Activated CD8-positive, alpha-beta memory T cell treated with anti-CD3 and anti-CD28 coated beads, Interleukin-2, amount 50 U/mL, for 4 hours (primary cell): Measurements from ENCODE around the gene ICAM1.
A peak's percentile ranks its signal among the peaks of the same experiment; 100 is the strongest.

ENCODE experiments used
- DNase-seq: peaks from one replicate; pipeline ENCODE4 v3.0.0-alpha.2; 2020

ICAM1 gene

DNA sequence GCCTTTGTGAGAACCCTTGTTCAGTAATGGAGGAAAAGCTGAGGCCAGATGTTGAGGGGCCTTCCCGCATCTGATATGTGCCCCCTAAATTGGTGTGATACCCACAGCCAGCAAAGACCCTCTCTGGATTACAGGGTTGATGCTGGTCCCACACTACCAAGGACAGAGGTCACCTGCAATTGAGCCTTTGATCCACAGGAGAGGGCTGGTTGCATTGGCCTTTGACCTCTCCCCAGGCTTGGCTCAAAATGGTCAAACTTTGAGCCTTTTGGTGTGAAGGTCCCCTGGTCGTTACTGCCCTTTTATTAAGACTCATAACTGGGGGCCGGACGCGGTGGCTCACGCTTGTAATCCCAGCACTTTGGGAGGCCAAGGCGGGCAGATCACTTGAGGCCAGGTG, 27.3 kb upstream of the ICAM1 start:
- no peak for DNase-seq

DNA sequence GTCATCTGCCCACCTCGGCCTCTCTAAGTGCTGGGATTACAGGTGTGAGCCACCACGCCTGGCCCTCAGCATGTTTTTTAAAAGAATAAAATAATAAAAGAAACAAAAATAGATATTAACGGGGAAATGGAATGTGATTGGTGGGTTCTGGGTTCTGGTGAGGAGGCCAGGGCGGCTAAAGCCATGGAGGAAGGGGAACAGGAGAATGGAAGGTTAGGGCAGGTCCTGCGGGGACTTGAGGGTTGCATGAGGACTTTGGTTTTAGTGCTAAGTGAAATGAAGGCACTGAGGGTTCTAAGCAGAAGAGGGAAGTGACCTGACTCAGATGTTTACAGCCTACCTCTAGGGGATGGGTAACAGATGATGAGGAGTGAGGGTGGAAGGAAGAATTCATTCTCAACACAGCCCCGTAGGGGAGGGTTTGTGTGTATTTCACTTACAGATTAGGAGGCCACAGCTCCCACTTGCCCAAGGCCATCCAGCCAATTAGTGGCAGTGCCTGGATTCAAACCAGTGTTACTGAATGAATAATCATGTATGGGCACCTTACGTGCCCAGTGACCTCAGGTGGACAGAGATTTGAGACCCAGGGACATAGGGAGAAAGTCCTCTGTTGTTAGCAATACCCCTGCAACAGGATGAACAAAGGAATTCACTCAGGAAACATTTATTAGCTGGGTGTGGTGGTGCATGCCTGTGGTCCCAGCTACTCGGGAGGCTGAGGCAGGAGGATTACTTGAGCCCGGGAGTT, 25.6 kb upstream of the ICAM1 start:
- DNase-seq: no peak

DNA sequence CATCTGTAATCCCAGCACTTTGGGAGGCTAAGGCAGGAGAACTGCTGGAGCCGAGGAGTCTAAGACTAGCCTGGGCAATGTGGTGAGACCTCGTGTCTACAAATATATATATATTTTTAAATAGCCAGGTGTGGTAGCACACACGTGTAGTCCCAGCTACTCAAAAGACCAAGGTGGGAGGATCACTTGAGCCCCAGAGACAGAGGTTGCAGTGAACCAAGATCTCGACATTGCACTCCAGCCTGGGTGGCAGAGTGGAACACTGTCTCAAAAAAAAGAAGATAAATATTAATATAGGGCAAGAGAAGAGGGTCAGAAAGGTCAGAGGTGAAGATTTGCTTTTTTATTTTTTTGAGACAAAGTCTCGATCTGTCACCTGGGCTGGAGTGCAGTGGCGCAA, 24.4 kb upstream of the ICAM1 start:
- no peak for DNase-seq

DNA sequence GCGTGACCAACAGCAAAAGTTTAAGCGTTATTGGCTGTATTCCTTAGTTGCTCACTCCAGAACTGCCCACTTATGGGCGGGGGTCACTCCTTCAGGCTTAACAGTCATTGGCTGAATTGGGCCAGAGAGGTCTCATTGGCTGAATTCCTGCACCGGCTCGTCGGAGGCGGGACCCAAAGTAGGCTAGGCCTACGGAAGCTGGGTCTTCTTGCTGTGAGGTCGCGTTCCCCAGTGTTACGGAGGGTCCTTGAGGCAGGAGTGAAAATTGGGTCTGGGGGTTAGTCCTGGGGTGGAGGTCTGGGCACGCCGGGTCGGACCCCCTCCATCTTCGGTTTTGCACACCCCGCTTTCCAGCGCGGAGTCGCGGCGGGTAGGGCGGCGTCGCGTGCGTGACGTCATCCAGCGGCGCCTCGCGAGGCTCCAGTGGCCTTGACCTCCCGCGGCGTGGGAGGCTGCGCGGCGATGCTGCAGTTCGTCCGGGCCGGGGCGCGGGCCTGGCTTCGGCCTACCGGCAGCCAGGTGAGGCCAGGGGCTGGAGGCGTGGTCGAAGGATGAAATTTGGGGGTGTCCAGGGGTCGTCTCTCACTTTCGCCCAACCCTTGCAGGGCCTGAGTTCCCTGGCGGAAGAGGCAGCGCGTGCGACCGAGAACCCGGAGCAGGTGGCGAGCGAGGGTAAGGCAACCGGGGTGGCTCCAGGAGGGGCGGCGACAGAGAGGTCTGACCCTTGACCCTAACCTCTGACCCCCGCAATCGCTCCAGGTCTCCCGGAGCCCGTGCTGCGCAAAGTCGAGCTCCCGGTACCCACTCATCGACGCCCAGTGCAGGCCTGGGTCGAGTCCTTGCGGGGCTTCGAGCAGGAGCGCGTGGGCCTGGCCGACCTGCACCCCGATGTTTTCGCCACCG, 18.9 kb upstream of the ICAM1 start, which contains the start of gene MRPL4:
Gene MRPL4, plus strand, starts transcription at position 423 of the 903 bp plus-strand sequence. Its CDS starts 40 bp downstream, at position 463.
- DNase-seq: peak; percentile 93

DNA sequence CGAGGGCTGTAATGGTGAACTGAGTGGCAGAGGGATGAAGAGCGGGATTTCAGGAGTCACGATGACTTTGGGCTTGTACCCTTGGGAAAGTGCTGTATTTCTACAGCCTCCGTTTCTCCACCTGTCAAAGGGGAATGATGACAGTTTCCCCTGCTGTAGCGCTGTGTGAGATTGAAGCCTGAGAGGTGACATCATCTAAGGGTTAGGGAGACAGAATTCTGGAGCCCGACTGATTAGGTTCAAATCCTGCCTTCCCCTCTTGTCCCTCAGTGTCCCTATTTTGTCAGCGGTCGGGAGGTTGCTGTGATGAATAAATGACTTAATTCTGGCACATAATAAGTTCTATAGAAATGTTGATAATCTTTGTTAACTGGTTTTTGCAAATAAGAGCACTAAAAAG, 18.2 kb upstream of the ICAM1 start:
- no peak for DNase-seq

DNA sequence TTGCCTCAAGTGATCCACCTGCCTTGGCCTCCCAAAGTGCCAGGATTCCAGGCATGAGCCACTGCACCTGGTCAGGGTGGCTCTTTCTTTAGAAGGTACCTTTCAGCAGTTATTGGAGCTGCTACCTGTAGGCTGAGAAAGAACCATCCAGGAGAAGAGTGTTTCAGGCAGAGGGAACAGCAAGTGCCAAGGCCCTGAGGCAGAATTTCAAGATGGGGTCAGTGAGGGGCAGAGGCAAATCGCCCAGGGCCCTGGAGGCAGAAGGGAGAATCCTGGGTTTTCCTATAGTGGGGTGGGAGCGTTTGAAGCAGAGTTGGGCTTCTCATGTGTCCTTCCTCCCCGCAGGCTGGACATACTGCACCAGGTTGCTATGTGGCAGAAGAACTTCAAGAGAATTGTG, 16.7 kb upstream of the ICAM1 start:
- DNase-seq: no peak

DNA sequence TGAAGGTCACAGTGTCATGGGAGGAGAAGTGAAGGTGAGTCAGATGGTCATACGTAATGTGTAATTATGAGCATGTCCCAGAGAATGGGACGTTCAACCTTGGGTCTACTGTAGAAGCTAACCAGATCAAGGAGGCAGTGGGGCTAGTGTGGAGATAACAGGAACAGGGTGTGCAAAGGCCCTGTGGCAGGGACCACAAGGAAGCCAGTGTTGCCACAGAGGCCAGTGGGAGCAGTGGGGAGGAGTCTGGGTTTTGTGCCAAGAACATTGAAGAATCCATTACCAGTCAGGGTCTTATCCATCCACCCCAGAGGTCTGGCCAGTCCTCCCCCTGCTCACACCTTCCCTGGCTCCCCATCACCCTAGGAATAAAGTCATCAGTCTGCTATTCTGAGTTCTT, 15.6 kb upstream of the ICAM1 start:
- DNase-seq: no peak

DNA sequence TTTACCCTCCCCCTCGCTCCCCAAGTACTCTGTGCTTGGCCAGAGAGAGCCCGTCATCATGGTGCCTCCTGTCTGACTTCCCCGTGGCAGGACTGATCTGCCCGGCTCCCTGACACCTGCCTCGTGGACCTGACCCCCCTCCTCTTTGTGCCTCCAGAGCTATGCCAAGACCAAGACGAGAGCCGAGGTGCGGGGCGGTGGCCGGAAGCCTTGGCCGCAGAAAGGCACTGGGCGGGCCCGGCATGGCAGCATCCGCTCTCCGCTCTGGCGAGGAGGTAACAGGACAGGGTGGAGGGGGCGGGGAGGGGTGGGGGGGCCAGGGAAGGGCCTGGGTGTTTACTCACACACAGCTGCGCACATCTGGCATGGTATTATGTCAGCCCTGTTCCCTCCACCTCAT, 14.4 kb upstream of the ICAM1 start:
- no peak for DNase-seq

DNA sequence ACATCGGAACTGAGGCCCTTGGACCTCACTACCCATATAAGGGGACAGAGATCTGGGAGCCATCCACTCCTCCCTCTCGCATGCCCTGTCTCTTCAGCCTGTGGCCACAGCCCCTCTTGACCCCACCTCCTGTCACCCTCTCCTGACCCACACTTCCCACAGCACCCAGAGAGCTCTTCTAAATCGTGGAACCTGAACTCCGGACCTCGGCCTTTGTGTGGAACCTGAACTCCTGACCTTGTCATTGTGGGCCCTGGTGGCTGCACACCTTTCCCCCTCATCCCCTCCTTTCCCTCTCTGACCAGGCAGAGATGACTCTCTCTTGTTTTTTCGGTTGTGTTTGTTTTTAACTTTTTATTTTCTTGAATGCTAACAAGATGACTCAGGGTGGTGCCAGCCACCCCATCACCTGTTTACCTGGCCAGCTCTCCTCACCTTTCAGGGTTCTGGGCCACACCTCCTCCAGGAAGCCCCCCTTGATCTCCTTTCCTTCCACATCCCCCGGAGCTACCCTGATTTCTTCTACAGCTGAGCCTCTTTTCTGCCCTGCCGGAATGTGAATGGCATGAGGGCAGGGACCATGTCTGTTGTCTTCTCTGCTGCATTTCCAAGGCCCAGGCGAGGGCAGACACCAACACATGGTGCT, 13.8 kb upstream of the ICAM1 start:
- no peak for DNase-seq

DNA sequence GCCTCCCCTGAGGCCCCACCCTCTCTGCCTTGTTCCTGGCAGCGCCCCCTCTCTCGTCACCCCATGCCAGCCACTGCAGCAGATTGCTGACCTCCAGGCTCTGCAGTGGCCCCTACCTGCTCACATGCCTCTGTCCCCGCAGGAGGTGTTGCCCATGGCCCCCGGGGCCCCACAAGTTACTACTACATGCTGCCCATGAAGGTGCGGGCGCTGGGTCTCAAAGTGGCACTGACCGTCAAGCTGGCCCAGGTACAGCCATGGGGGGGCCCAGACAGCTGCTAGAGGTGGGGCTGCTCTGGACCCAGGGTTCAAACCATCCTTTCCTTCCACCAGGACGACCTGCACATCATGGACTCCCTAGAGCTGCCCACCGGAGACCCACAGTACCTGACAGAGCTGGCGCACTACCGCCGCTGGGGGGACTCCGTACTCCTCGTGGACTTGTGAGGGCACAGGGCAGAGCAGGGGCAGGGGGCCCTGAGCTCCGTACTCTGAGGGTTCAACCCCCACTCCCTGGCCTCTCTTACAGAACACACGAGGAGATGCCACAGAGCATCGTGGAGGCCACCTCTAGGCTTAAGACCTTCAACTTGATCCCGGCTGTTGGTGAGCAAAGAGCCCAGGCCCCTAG, 12.7 kb upstream of the ICAM1 start:
- DNase-seq: no peak

DNA sequence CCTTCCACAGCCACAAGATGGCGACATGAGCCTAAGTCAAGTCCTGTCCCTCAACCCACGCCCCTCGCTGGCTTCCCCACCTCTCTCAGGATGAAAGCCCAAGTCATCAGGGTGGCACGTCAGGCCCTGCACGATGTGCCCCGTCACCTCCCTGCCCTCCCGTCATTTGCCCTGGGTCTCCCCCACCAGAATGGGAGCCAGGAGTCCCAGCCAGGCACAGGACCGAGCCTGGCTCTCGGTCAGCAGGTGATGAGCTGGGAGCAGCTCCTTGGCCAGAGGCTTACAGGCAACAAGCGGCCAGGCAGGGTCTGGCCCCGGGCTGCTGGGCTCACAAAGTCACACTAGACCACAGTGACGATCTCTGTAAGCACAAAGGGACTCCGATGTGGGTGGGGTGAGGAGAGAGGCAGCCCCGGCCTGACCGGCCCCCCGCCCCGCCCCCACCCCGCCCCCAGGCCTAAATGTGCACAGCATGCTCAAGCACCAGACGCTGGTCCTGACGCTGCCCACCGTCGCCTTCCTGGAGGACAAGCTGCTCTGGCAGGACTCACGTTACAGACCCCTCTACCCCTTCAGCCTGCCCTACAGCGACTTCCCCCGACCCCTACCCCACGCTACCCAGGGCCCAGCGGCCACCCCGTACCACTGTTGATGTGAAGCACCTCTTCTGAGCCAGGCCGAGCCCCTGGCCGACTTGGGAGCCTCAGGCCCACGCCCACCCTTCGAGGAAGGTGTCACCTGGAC, 11.6 kb upstream of the ICAM1 start:
- DNase-seq: peak; percentile 87

DNA sequence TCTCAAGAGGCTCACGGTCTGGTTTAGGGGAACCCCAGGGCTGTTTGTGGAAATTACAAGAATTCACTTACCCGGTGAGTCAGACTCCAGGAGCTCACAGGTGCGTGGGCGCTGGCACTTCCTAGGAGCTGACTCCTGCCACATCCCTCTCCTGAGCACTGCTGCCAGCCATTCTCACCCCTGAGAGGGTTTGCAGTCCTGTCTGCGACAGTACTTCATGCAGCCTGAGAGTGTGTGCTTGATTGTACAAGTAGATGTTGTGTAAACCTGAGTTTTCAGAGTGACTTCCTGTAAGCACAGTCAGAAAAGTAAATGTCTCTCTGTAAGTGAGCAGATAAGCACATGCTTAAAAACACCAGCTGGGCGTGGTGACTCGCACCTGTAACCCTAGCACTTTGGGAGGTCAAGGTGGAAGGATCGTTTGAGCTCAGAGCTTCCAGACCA, 10.8 kb upstream of the ICAM1 start:
- no peak for DNase-seq

DNA sequence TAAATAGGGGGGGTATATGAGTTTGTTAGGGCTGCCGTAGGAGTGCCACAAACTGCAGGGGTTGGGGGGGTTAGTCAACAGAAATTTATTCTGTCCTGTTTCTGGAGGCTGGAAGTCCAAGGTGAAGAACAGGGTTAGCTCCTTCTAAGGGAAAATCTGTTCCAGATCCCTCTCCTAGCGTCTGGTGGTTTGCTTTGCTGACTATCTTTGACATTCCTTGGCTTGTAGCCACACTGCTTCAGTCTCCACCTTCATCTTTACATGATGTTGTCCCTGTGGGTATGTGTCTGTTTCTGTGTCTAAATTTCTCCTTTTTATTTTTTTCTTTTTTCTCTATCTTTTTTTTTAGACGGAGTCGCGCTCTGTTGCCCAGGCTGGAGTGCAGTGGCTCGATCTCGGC, 8.1 kb upstream of the ICAM1 start:
- DNase-seq: no peak

DNA sequence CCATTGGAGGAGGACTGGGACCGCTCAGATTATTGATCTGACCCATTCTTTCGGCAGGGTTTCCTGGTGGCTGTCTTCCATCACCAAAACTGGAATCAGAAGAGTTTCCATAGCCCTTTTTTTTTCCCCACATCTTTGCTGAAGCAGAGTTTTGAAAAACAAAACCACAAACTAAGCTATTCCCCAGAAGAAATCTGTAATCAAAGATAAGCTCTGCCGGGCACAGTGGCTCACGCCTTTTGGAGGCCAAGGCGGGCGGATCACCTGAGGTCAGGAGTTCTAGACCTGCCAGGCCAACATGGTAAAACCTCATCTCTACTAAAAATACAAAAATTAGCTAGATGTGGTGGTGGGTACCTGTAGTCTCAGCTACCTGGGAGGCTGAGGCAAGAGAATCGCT, 4.2 kb upstream of the ICAM1 start:
- no peak for DNase-seq

DNA sequence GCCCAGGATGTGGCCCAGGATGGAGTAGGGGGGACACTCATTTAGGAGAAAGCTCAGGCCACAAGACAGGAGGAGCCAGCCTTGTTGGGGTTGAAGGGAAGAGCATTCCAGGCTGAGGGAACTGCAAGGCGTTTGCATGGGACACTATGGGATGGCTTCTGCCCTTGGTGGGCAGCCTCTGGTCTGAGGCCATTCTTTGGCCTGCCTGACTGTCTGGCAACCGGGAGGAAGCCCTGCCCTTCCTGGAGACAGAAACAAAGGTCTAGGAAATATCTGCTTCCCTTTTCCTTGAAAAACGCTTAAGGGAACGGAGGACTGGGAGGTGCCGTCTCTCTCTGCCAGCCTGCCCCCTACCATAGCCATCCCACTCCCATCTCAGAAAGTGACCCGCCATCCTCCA, 2.8 kb upstream of the ICAM1 start:
- DNase-seq: no peak

DNA sequence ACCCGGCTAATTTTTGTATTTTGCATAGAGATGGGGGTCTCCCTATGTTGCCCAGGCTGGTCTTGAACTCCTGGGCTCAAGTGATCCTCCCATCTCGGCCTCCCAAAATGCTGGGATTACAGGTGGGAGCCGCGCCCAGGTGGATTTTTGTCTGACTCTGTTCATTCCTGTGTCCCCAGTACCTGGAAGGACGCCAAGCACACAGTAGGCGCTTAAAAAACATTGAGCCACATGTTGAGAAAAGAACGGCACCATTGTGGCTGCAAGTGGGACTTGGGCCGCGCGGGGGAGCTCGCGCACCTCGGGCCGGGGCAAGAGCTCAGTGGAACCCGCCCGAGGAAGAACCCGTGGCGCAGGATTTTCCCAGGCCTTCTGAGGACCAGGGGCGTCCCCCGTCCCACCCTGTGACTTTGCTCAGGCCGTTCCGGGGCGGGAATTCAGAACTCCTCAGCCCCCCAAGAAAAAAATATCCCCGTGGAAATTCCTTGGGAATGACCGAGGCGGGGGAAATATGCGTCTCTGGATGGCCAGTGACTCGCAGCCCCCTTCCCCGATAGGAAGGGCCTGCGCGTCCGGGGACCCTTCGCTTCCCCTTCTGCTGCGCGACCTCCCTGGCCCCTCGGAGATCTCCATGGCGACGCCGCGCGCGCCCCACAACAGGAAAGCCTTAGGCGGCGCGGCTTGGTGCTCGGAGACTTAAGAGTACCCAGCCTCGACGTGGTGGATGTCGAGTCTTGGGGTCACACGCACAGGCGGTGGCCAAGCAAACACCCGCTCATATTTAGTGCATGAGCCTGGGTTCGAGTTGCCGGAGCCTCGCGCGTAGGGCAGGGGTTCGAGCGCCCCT, 1.4 kb upstream of the ICAM1 start:
- peak; percentile 89 for DNase-seq

DNA sequence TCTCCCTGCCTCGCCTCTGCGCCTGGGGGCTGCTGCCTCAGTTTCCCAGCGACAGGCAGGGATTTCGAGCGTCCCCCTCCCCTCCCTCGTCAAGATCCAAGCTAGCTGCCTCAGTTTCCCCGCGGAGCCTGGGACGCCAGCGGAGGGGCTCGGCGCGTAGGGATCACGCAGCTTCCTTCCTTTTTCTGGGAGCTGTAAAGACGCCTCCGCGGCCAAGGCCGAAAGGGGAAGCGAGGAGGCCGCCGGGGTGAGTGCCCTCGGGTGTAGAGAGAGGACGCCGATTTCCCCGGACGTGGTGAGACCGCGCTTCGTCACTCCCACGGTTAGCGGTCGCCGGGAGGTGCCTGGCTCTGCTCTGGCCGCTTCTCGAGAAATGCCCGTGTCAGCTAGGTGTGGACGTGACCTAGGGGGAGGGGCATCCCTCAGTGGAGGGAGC, 722 bp upstream of the ICAM1 start:
- peak; percentile 63 for DNase-seq

DNA sequence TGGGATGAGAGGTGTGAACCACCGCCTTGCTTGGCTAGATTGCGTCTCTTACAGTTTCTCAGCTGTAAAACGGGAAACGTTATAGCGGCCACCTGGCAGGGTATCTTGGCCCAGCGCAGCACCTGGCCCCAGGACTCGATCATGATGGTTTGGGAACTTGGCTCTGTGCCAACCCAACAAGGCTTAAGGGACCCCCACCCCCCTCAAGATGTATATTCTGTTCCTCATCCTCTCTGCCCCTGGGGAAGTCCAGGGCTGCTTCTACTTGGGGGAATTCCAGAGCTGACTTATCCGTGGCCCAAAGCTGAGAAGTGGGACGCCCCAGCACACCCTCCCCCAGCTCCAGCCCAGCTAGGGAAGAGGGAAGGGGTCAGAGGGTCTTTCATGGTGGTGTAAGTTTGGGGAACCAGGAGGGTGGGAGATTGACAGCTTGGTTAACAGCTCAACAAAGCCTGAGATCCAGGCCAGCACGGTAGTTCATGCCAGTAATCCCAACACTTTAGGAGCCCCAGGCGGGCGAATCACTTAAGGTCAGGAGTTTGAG, 695 bp downstream of the ICAM1 start:
- DNase-seq: peak; percentile 43

DNA sequence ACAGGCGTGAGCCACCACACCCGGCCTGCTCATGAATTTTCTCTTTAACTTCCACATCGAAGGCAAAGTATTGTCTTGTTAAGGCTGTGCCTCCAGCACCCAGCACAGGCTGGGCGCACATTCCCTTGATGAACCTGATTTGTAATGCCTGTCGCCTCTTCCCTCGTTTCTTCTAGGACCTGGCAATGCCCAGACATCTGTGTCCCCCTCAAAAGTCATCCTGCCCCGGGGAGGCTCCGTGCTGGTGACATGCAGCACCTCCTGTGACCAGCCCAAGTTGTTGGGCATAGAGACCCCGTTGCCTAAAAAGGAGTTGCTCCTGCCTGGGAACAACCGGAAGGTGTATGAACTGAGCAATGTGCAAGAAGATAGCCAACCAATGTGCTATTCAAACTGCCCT, 3.7 kb downstream of the ICAM1 start:
- DNase-seq: no peak

DNA sequence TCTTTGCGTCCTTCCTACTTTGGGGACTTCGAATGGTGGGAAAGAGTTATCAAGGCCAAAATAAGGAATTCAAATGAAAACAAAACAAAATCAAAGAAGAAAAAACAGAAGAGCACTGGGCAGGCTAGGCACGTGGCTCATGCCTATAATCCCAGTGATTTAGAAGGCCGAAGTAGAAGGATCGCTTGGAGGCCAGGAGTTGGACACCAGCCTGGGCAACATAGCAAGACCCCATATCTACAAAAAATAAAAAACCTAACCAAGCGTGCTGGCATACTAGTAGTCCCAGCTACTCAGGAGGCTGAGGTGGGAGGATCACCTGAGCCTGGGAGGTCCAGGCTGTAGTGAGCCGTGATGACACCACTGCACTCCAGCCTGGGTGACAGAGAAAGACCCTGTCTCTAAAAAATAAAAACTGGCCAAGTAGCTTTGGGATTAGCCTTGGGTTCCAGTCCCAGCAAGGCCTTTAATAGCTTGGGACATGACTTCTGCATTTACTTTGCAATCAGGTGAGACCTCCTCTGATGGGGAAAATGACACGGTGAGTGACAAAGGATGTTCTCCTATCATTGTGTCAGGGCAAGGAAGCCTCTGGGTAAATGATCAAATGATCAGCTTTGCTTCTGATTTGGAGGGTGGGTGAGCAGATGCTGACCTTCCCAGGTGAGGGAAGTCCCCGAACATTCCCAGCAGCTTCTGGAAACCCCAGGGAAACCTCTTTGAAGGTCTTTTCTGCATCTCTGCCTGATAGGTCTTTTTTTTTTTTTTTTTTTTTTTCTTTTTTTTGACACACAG, 7.1 kb downstream of the ICAM1 start:
- DNase-seq: no peak
